ENCODE measurements around the gene CCL26. TPM values are rescaled to one million over a fixed set of nuclear protein-coding genes. Genes with fewer than 3 reads are reported as not detected.

The CCL26 gene
- total RNA-seq: not detected
- long read RNA-seq: 0 reads

GRCh38 chr7:75772081-75773077 lies at the start of gene CCL26:
Gene CCL26, minus strand, starts transcription at chr7:75772211. Its CDS starts 35 bp downstream, at chr7:75772176.
- no peak for TF ChIP-seq CTCF (IDR thresholded peaks at IDR 0.05)
- H3K4me3 ChIP-seq: no peak within 1 kb of the TSS
- H3K36me3 ChIP-seq: no peaks in the 10 kb centered on the region
- H3K4me1 ChIP-seq: peaks cover 5% of the 10 kb centered on the region
- no peaks in the 10 kb centered on the region for H3K9me3 ChIP-seq
- ATAC-seq (no peak), DNase-seq (no peak)
- peak within 1 kb of the TSS; percentile 38 for H3K27ac ChIP-seq
- no peaks in the 10 kb centered on the region for H3K27me3 ChIP-seq (ENCODE audit: low read depth)
- intact Hi-C loops (cut with DNase I): no loop called here

GRCh38 chr7:75820688-75821087 lies 48.7 kb upstream of the CCL26 start:
- no peaks in the 10 kb centered on the region for H3K9me3 ChIP-seq
- ATAC-seq (no peak), DNase-seq (no peak)
- TF ChIP-seq CTCF (IDR thresholded peaks at IDR 0.05): no peak
- no peak overlapping the region for H3K27ac ChIP-seq
- H3K36me3 ChIP-seq: no peaks in the 10 kb centered on the region
- intact Hi-C loops (cut with DNase I): no loop called here
- no peaks in the 10 kb centered on the region for H3K4me1 ChIP-seq
- no peaks in the 10 kb centered on the region for H3K27me3 ChIP-seq (ENCODE audit: low read depth)
- no peak overlapping the region for H3K4me3 ChIP-seq

- H3K36me3 ChIP-seq: no peaks in the 10 kb centered on the region
- no peak overlapping the region for H3K4me3 ChIP-seq
- TF ChIP-seq CTCF (IDR thresholded peaks at IDR 0.05): no peak
- DNase-seq: peak; percentile 62
- H3K27ac ChIP-seq: no peak overlapping the region
- intact Hi-C loops (cut with DNase I): no loop called here
- no peaks in the 10 kb centered on the region for H3K27me3 ChIP-seq (ENCODE audit: low read depth)
- ATAC-seq: peak in 1 of 2 donors; percentile 59
- no peaks in the 10 kb centered on the region for H3K4me1 ChIP-seq
- no peaks in the 10 kb centered on the region for H3K9me3 ChIP-seq
Measured at GRCh38 chr7:75819711-75820110, 47.7 kb upstream of the CCL26 start.

GRCh38 chr7:75818472-75818871 lies 46.5 kb upstream of the CCL26 start:
- no peak for ATAC-seq
- Histone ChIP-seq H3K4me3 (no peak overlapping the region), H3K9me3 (no peaks in the 10 kb centered on the region), H3K27me3 (ENCODE audit: low read depth) (no peaks in the 10 kb centered on the region), H3K36me3 (no peaks in the 10 kb centered on the region), H3K4me1 (no peaks in the 10 kb centered on the region), H3K27ac (no peak overlapping the region)
- no peak for TF ChIP-seq CTCF (IDR thresholded peaks at IDR 0.05)
- DNase-seq: no peak
- intact Hi-C loops (cut with DNase I): no loop called here

- TF ChIP-seq CTCF (IDR thresholded peaks at IDR 0.05): no peak
- Histone ChIP-seq H3K27me3 (ENCODE audit: low read depth) (no peaks in the 10 kb centered on the region), H3K27ac (no peak overlapping the region), H3K36me3 (no peaks in the 10 kb centered on the region), H3K4me1 (no peaks in the 10 kb centered on the region), H3K9me3 (no peaks in the 10 kb centered on the region), H3K4me3 (no peak overlapping the region)
- intact Hi-C loops (cut with DNase I): no loop called here
- no peak for DNase-seq
- peak in 1 of 2 donors; percentile 29 for ATAC-seq
Measured at GRCh38 chr7:75817116-75817515, 45.1 kb upstream of the CCL26 start.

Measured in lower lobe of right lung (tissue), 2 donors.